H9 (cell line): ENCODE data around the gene FBXO22. TPM values are rescaled to one million over a fixed set of nuclear protein-coding genes. Genes with fewer than 3 reads are reported as not detected.

Experiments
- DNase-seq: peaks from one replicate; pipeline ENCODE4 v3.0.0-alpha.2; 2017
- H2AFZ ChIP-seq: one replicate; pipeline ENCODE4 v1.6.1; 2013; ENCODE audit warnings: mild to moderate bottlenecking, low read length, control low read depth, moderate library complexity
- H2AK5ac ChIP-seq: 2 replicates; pipeline ENCODE4 v1.6.1; 2013; ENCODE audit warnings: low read length, control low read depth, mixed read lengths; ENCODE audit not compliant: insufficient read length
- H2BK120ac ChIP-seq: one replicate; pipeline ENCODE4 v1.6.1; 2013; ENCODE audit warnings: low read depth, mild to moderate bottlenecking, low read length, control low read depth, inconsistent platforms; ENCODE audit not compliant: poor library complexity, severe bottlenecking
- H2BK12ac ChIP-seq: 2 replicates; pipeline ENCODE4 v1.6.1; 2013; ENCODE audit warnings: low read length, control low read depth, mixed read lengths, low read depth; ENCODE audit not compliant: insufficient read length
- H2BK15ac ChIP-seq: 2 replicates; pipeline ENCODE4 v1.6.1; 2013; ENCODE audit warnings: low read depth, low read length, control low read depth
- H2BK20ac ChIP-seq: one replicate; pipeline ENCODE4 v1.6.1; 2013; ENCODE audit warnings: low read depth, mild to moderate bottlenecking, low read length, control low read depth, inconsistent platforms; ENCODE audit not compliant: poor library complexity, severe bottlenecking
- H2BK5ac ChIP-seq: 2 replicates; pipeline ENCODE4 v1.6.1; 2013; ENCODE audit warnings: low read length, control low read depth, mixed read lengths; ENCODE audit not compliant: insufficient read length
- H3K14ac ChIP-seq: 2 replicates; pipeline ENCODE4 v1.6.1; 2013; ENCODE audit warnings: low read length, control low read depth; ENCODE audit not compliant: insufficient read depth
- H3K18ac ChIP-seq: 2 replicates; pipeline ENCODE4 v1.6.1; 2013; ENCODE audit warnings: low read depth, mild to moderate bottlenecking, mixed read lengths, low read length, control low read depth; ENCODE audit not compliant: insufficient read length
- H3K23ac ChIP-seq: 2 replicates; pipeline ENCODE4 v1.6.1; 2013; ENCODE audit warnings: low read length, control low read depth, mixed read lengths, low read depth; ENCODE audit not compliant: insufficient read length
- H3K23me2 ChIP-seq: 2 replicates; pipeline ENCODE4 v1.6.1; 2013; ENCODE audit warnings: low read depth, mild to moderate bottlenecking, mixed read lengths, low read length, control low read depth; ENCODE audit not compliant: insufficient read length, poor library complexity, severe bottlenecking
- H3K27ac ChIP-seq: 2 replicates; pipeline ENCODE4 v1.5.1; 2013; ENCODE audit warnings: low read length, control low read depth, mixed read lengths, low read depth; ENCODE audit not compliant: insufficient read length
- H3K27me3 ChIP-seq: 2 replicates; pipeline ENCODE4 v1.6.1; 2013; ENCODE audit warnings: low read length, control low read depth, inconsistent platforms; ENCODE audit not compliant: insufficient read depth
- H3K4ac ChIP-seq: 2 replicates; pipeline ENCODE4 v1.6.1; 2013; ENCODE audit warnings: low read depth, mild to moderate bottlenecking, control low read depth, inconsistent platforms, low read length, moderate library complexity
- H3K4me1 ChIP-seq: 2 replicates; pipeline ENCODE4 v1.6.1; 2013; ENCODE audit warnings: low read length, control low read depth, inconsistent platforms; ENCODE audit not compliant: insufficient read depth
- H3K4me2 ChIP-seq: 2 replicates; pipeline ENCODE4 v1.6.1; 2013; ENCODE audit warnings: low read length, control low read depth, mixed read lengths; ENCODE audit not compliant: insufficient read length, insufficient read depth
- H3K56ac ChIP-seq: 2 replicates; pipeline ENCODE4 v1.6.1; 2013; ENCODE audit warnings: low read depth, mild to moderate bottlenecking, mixed read lengths, low read length, control low read depth; ENCODE audit not compliant: insufficient read length
- H3K79me1 ChIP-seq: 2 replicates; pipeline ENCODE4 v1.6.1; 2013; ENCODE audit warnings: low read depth, mild to moderate bottlenecking, moderate library complexity, low read length, control low read depth, inconsistent platforms; ENCODE audit not compliant: insufficient read depth, poor library complexity, severe bottlenecking
- H3K79me2 ChIP-seq: 2 replicates; pipeline ENCODE4 v1.6.1; 2013; ENCODE audit warnings: low read length, control low read depth, inconsistent platforms; ENCODE audit not compliant: insufficient read depth
- H3K9ac ChIP-seq: 2 replicates; pipeline ENCODE4 v1.6.1; 2013; ENCODE audit warnings: low read length, control low read depth, mixed read lengths; ENCODE audit not compliant: insufficient read length; ENCODE audit errors: extremely low read depth
- H3K9me3 ChIP-seq: one replicate; pipeline ENCODE4 v1.6.1; 2013; ENCODE audit warnings: low read depth, low read length, inconsistent platforms; ENCODE audit not compliant: control insufficient read depth
- H3T11ph ChIP-seq: one replicate; pipeline ENCODE4 v1.6.1; 2013; ENCODE audit warnings: mild to moderate bottlenecking, low read length, control low read depth, inconsistent platforms
- H4K20me1 ChIP-seq: one replicate; pipeline ENCODE4 v1.6.1; 2013; ENCODE audit not compliant: control insufficient read depth, insufficient read length, insufficient read depth
- H4K5ac ChIP-seq: 2 replicates; pipeline ENCODE4 v1.6.1; 2013; ENCODE audit warnings: low read depth, mild to moderate bottlenecking, mixed read lengths, low read length, control low read depth; ENCODE audit not compliant: insufficient read length
- H4K8ac ChIP-seq: replicated peaks from 2 replicates; pipeline ENCODE4 v1.6.1; 2013; ENCODE audit warnings: low read length, control low read depth, mixed read lengths, low read depth; ENCODE audit not compliant: insufficient read length
- H4K91ac ChIP-seq: 2 replicates; pipeline ENCODE4 v1.6.1; 2013; ENCODE audit warnings: low read depth, mild to moderate bottlenecking, moderate library complexity, mixed read lengths, low read length, control low read depth; ENCODE audit not compliant: insufficient read length
- H3K27ac Mint-ChIP-seq, 3 experiments: 2 replicates in 2 of 3; 3 replicates in 1 of 3; pipeline ENCODE4 v1.8.0; 2020 to 2021; ENCODE audit warnings: mixed read lengths in 3 of 3, mild to moderate bottlenecking in 1 of 3, moderate library complexity in 1 of 3
- H3K27me3 Mint-ChIP-seq: 2 replicates; pipeline ENCODE4 v1.8.0; 2021; ENCODE audit warnings: low read depth, mild to moderate bottlenecking, moderate library complexity, mixed read lengths
- H3K36me3 Mint-ChIP-seq, 3 experiments: 2 replicates in 2 of 3; 3 replicates in 1 of 3; pipeline ENCODE4 v1.8.0; 2020 to 2021; ENCODE audit warnings: low read depth in 3 of 3, mixed read lengths in 3 of 3; ENCODE audit not compliant: insufficient read depth in 1 of 3
- H3K4me1 Mint-ChIP-seq, 2 experiments: 2 replicates each; pipeline ENCODE4 v1.8.0; 2020; ENCODE audit warnings: mixed read lengths in 2 of 2
- H3K4me3 Mint-ChIP-seq, 2 experiments: 2 replicates in 1 of 2; 3 replicates in 1 of 2; pipeline ENCODE4 v1.8.0; 2020 to 2021; ENCODE audit warnings: mild to moderate bottlenecking in 2 of 2, mixed read lengths in 2 of 2, moderate library complexity in 1 of 2
- H3K9me3 Mint-ChIP-seq, 2 experiments: 2 replicates in 1 of 2; 3 replicates in 1 of 2; pipeline ENCODE4 v1.8.0; 2020; ENCODE audit warnings: mild to moderate bottlenecking in 2 of 2, mixed read lengths in 2 of 2, moderate library complexity in 1 of 2
- WGBS: extraction: QIAGEN DNeasy Blood & Tissue Kit; methylation state at CpG from one replicate; pipeline ENCODE4 v1.1.7; 2013; ENCODE audit warnings: missing lambda C conversion rate, low lambda C conversion rate, mixed read lengths; ENCODE audit not compliant: insufficient read length; ENCODE audit errors: extremely low coverage; 5-methylcytosine and 5-hydroxymethylcytosine counted together
- total RNA-seq: library from RNA; stranded (reverse); gene quantifications from 2 replicates; pipeline ENCODE4 v1.2.1, GENCODE V29; 2021
- TF ChIP-seq, protein P1 (sequence below): fragments of 200-600 bp; sonication (generic); conservative IDR thresholded peaks from 3 replicates; pipeline ENCODE4 v1.8.0; 2021; ENCODE audit warnings: antibody characterized with exemption, mild to moderate bottlenecking

The FBXO22 gene
- total RNA-seq, 1 experiment from 2014 or later, result 59.9 TPM

DNA sequence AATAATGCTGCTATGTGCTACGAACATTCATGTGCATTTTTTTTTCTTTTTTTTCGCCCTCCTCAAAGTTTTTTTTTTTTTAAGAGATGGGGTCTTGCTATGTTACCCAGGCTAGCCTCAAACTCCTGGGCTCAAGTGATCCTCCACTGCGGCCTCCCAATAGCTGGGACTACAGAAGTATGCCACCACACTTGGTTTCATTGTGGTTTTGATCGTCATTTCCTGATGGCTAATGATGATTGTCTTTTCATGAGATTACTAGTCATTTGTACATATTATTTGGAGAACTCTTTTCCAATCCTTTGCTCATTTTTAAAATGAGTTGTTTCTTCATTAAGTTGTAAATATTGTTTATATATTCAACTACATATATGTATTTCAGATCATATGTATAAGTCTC, 48.8 kb downstream of the FBXO22 start:
- Histone ChIP-seq H3K23ac (no peak overlapping the region), H2BK15ac (no peak overlapping the region), H4K20me1 (no peaks in the 10 kb centered on the region), H3K18ac (no peak overlapping the region), H3K56ac (no peak overlapping the region), H3K4ac (no peak overlapping the region), H3K27me3 (no peaks in the 10 kb centered on the region), H2BK12ac (no peak overlapping the region), H4K91ac (no peak overlapping the region), H3K9me3 (no peaks in the 10 kb centered on the region), H3K27ac (no peak overlapping the region), H2BK120ac (no peak overlapping the region), H4K8ac (no peak overlapping the region), H4K5ac (no peak overlapping the region), H3K79me2 (no peaks in the 10 kb centered on the region), H3K14ac (no peak overlapping the region), H3K79me1 (no peaks in the 10 kb centered on the region), H3T11ph (no peak overlapping the region), H2AK5ac (no peak overlapping the region), H2AFZ (no peak overlapping the region), H3K23me2 (no peaks in the 10 kb centered on the region), H2BK5ac (no peak overlapping the region), H3K4me1 (no peaks in the 10 kb centered on the region), H3K9ac (no peak overlapping the region), H3K4me2 (no peak overlapping the region), H2BK20ac (no peak overlapping the region)
- TF ChIP-seq, protein P1, sequence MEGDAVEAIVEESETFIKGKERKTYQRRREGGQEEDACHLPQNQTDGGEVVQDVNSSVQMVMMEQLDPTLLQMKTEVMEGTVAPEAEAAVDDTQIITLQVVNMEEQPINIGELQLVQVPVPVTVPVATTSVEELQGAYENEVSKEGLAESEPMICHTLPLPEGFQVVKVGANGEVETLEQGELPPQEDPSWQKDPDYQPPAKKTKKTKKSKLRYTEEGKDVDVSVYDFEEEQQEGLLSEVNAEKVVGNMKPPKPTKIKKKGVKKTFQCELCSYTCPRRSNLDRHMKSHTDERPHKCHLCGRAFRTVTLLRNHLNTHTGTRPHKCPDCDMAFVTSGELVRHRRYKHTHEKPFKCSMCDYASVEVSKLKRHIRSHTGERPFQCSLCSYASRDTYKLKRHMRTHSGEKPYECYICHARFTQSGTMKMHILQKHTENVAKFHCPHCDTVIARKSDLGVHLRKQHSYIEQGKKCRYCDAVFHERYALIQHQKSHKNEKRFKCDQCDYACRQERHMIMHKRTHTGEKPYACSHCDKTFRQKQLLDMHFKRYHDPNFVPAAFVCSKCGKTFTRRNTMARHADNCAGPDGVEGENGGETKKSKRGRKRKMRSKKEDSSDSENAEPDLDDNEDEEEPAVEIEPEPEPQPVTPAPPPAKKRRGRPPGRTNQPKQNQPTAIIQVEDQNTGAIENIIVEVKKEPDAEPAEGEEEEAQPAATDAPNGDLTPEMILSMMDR, result no peak
- Mint-ChIP-seq H3K27ac (no peak overlapping the region), H3K9me3 (no peaks in the 10 kb centered on the region), H3K27me3 (peaks cover 4% of the 10 kb centered on the region), H3K4me1 (no peaks in the 10 kb centered on the region), H3K36me3 (no peaks in the 10 kb centered on the region), H3K4me3 (no peak overlapping the region)
- no CpG with 5 or more reads among the region's 4 CpGs for WGBS
- no peak for DNase-seq
